GM12891 (cell line): Measurements from ENCODE around the gene PADI6.

Experiments used
- POLR2A ChIP-seq: IDR thresholded peaks from 2 replicates; pipeline ENCODE4 v1.6.1; 2011; ENCODE audit warnings: low read depth, low read length, control low read depth
- POLR2AphosphoS5 ChIP-seq: IDR thresholded peaks from 2 replicates; pipeline ENCODE4 v1.6.1; 2011; ENCODE audit warnings: low read depth, low read length, control low read depth
- POU2F2 ChIP-seq: IDR thresholded peaks from 2 replicates; pipeline ENCODE4 v1.6.1; 2011; ENCODE audit warnings: low read depth, mild to moderate bottlenecking, control low read depth, low read length, moderate library complexity
- SPI1 ChIP-seq: IDR thresholded peaks from 2 replicates; pipeline ENCODE4 v1.6.1; 2011; ENCODE audit warnings: low read depth, low read length, control low read depth
- TAF1 ChIP-seq: IDR thresholded peaks from 2 replicates; pipeline ENCODE4 v1.6.1; 2011; ENCODE audit warnings: low read depth, low read length, control low read depth

- TF ChIP-seq POU2F2 (no peak), POLR2A (no peak), POLR2AphosphoS5 (no peak), TAF1 (no peak), SPI1 (no peak)
Observed at GRCh38 chr1:17412093-17412870, 40.3 kb downstream of the PADI6 start.
